SH-SY5Y (cell line): ENCODE measurements around the gene SETBP1.

Experiments used
- GATA2 ChIP-seq: IDR thresholded peaks from 2 replicates; pipeline ENCODE4 v1.6.1; 2011; ENCODE audit warnings: mild to moderate bottlenecking, low read depth, low read length
- GATA3 ChIP-seq: IDR thresholded peaks from 2 replicates; pipeline ENCODE4 v1.6.1; 2011; ENCODE audit warnings: low read depth, mild to moderate bottlenecking, low read length, moderate library complexity

GRCh38 chr18:45081566-45082181 is 401.0 kb downstream of the SETBP1 start:
- no peak for TF ChIP-seq GATA2
- no peak for TF ChIP-seq GATA3
